Astrocyte (in vitro differentiated cells and primary cell): ENCODE measurements around the gene TMEM231. TPM values are rescaled to one million over a fixed set of nuclear protein-coding genes. Genes with fewer than 3 reads are reported as not detected.

Experiments used
- DNase-seq: peaks from one replicate; pipeline ENCODE4 v3.0.0-alpha.2; 2010; ENCODE audit warnings: low read depth
- FAIRE-seq: peaks from 2 replicates; lab custom pipeline; 2011; peaks lifted over from hg19 to GRCh38; lab: Jason Lieb, UNC
- H2AFZ ChIP-seq: 2 replicates; pipeline ENCODE4 v1.6.0; 2012; ENCODE audit warnings: low read depth, low read length, inconsistent platforms
- H3K27ac ChIP-seq: 2 replicates; pipeline ENCODE4 v1.5.1; 2011; ENCODE audit warnings: low read depth, low read length, inconsistent platforms
- H3K27me3 ChIP-seq: 2 replicates; pipeline ENCODE4 v1.6.0; 2011; ENCODE audit warnings: low read length, inconsistent platforms; ENCODE audit not compliant: insufficient read depth
- H3K36me3 ChIP-seq: 2 replicates; pipeline ENCODE4 v1.5.1; 2011; ENCODE audit warnings: low read length, inconsistent platforms; ENCODE audit not compliant: insufficient read depth
- H3K4me1 ChIP-seq: 2 replicates; pipeline ENCODE4 v1.5.1; 2011; ENCODE audit warnings: low read length, inconsistent platforms; ENCODE audit not compliant: insufficient read depth
- H3K4me2 ChIP-seq: 2 replicates; pipeline ENCODE4 v1.6.0; 2012; ENCODE audit warnings: low read length, inconsistent platforms
- H3K4me3 ChIP-seq: 2 replicates; pipeline ENCODE4 v1.5.1; 2011; ENCODE audit warnings: low read depth, mild to moderate bottlenecking, low read length, inconsistent platforms; ENCODE audit not compliant: insufficient read depth
- H3K79me2 ChIP-seq: 2 replicates; pipeline ENCODE4 v1.6.0; 2012; ENCODE audit warnings: mild to moderate bottlenecking, low read length, inconsistent platforms; ENCODE audit not compliant: insufficient read depth
- H3K9ac ChIP-seq: 2 replicates; pipeline ENCODE4 v1.6.0; 2012; ENCODE audit warnings: mild to moderate bottlenecking, low read length, inconsistent platforms
- H3K9me3 ChIP-seq: 2 replicates; pipeline ENCODE4 v1.5.1; 2012; ENCODE audit warnings: low read depth, mild to moderate bottlenecking, low read length, inconsistent platforms; ENCODE audit not compliant: insufficient read depth
- H4K20me1 ChIP-seq: 2 replicates; pipeline ENCODE4 v1.6.0; 2012; ENCODE audit warnings: low read length, inconsistent platforms; ENCODE audit not compliant: insufficient read depth
- H3K27ac Mint-ChIP-seq: one replicate; pipeline ENCODE4 v1.8.0; 2021; ENCODE audit warnings: mild to moderate bottlenecking, mixed read lengths; ENCODE audit not compliant: unreplicated experiment
- H3K27me3 Mint-ChIP-seq: one replicate; pipeline ENCODE4 v1.8.0; 2021; ENCODE audit warnings: low read depth, mixed read lengths; ENCODE audit not compliant: unreplicated experiment
- H3K36me3 Mint-ChIP-seq: one replicate; pipeline ENCODE4 v1.8.0; 2021; ENCODE audit warnings: low read depth, mixed read lengths; ENCODE audit not compliant: unreplicated experiment
- H3K4me1 Mint-ChIP-seq: one replicate; pipeline ENCODE4 v1.8.0; 2021; ENCODE audit warnings: low read depth, mixed read lengths; ENCODE audit not compliant: unreplicated experiment
- H3K4me3 Mint-ChIP-seq: one replicate; pipeline ENCODE4 v1.8.0; 2021; ENCODE audit warnings: mild to moderate bottlenecking, moderate library complexity, mixed read lengths; ENCODE audit not compliant: unreplicated experiment
- H3K9me3 Mint-ChIP-seq: one replicate; pipeline ENCODE4 v1.8.0; 2021; ENCODE audit warnings: mild to moderate bottlenecking, mixed read lengths; ENCODE audit not compliant: unreplicated experiment
- CTCF ChIP-seq: IDR thresholded peaks from 2 replicates; pipeline ENCODE4 v1.5.1; 2011; ENCODE audit warnings: low read depth, mild to moderate bottlenecking, inconsistent platforms, low read length, moderate library complexity; ENCODE audit not compliant: insufficient read depth
- EZH2 ChIP-seq: IDR thresholded peaks from 2 replicates; pipeline ENCODE4 v1.6.1; 2012; ENCODE audit warnings: mild to moderate bottlenecking, low read length, inconsistent platforms; ENCODE audit not compliant: insufficient read depth
- total RNA-seq: library from RNA; stranded (reverse); gene quantifications from 2 replicates; pipeline ENCODE4 v1.2.1, GENCODE V29; 2021

TMEM231 gene
- total RNA-seq, 1 donor from 2014 or later, result 10.5 TPM

- Mint-ChIP-seq H3K27me3 (peaks cover 16% of the 10 kb centered on the region), H3K9me3 (no peaks in the 10 kb centered on the region), H3K4me3 (no peak overlapping the region), H3K27ac (no peak overlapping the region), H3K36me3 (peaks cover 2% of the 10 kb centered on the region), H3K4me1 (no peaks in the 10 kb centered on the region)
- Histone ChIP-seq H3K79me2 (no peaks in the 10 kb centered on the region), H3K4me3 (no peak overlapping the region), H3K9ac (no peak overlapping the region), H3K4me2 (no peak overlapping the region), H3K9me3 (no peaks in the 10 kb centered on the region), H3K4me1 (no peaks in the 10 kb centered on the region), H3K36me3 (no peaks in the 10 kb centered on the region), H2AFZ (no peak overlapping the region), H3K27ac (no peak overlapping the region), H4K20me1 (no peaks in the 10 kb centered on the region), H3K27me3 (peaks cover 12% of the 10 kb centered on the region)
- TF ChIP-seq CTCF (no peak), EZH2 (no peak)
- DNase-seq, result peak; percentile 36
- FAIRE-seq, result no peak
Measured at GRCh38 chr16:75497558-75497957, 58.5 kb downstream of the TMEM231 start.

GRCh38 chr16:75495076-75495674 is 60.9 kb downstream of the TMEM231 start, which contains the start of gene CHST6:
Gene CHST6, minus strand, starts transcription at chr16:75495441. Its CDS starts 15,613 bp downstream, at chr16:75479828.
- no peaks in the 10 kb centered on the region for H3K36me3 ChIP-seq
- no peaks in the 10 kb centered on the region for H3K79me2 ChIP-seq
- H3K27me3 ChIP-seq, result peaks cover 12% of the 10 kb centered on the region
- no peak within 1 kb of the TSS for H3K27ac ChIP-seq
- peak within 1 kb of the TSS; percentile 53 for H3K4me3 ChIP-seq
- peak within 1 kb of the TSS; percentile 91 for H3K4me2 ChIP-seq
- Mint-ChIP-seq H3K27ac (no peak within 1 kb of the TSS), H3K4me1 (no peaks in the 10 kb centered on the region), H3K27me3 (peaks cover 11% of the 10 kb centered on the region), H3K36me3 (peaks cover 2% of the 10 kb centered on the region), H3K9me3 (no peaks in the 10 kb centered on the region), H3K4me3 (peak within 1 kb of the TSS; percentile 83)
- TF ChIP-seq EZH2 (no peak), CTCF (no peak)
- peak within 1 kb of the TSS; percentile 43 for H3K9ac ChIP-seq
- peak; percentile 33 for DNase-seq
- H3K4me1 ChIP-seq, result no peaks in the 10 kb centered on the region
- H3K9me3 ChIP-seq, result no peaks in the 10 kb centered on the region
- no peak for FAIRE-seq
- H2AFZ ChIP-seq, result peak within 1 kb of the TSS; percentile 76
- no peaks in the 10 kb centered on the region for H4K20me1 ChIP-seq

- peak overlapping the region; percentile 43 for H3K9ac ChIP-seq
- H4K20me1 ChIP-seq, result no peaks in the 10 kb centered on the region
- H3K27ac ChIP-seq, result no peak overlapping the region
- H3K4me2 ChIP-seq, result peak overlapping the region; percentile 91
- H3K36me3 ChIP-seq, result no peaks in the 10 kb centered on the region
- H3K27me3 ChIP-seq, result peaks cover 12% of the 10 kb centered on the region
- H3K4me1 Mint-ChIP-seq, result no peaks in the 10 kb centered on the region
- DNase-seq, result no peak
- no peaks in the 10 kb centered on the region for H3K9me3 Mint-ChIP-seq
- H3K9me3 ChIP-seq, result no peaks in the 10 kb centered on the region
- H3K79me2 ChIP-seq, result no peaks in the 10 kb centered on the region
- no peak for TF ChIP-seq EZH2
- no peak for TF ChIP-seq CTCF
- H3K27me3 Mint-ChIP-seq, result peaks cover 11% of the 10 kb centered on the region
- no peak for FAIRE-seq
- H3K36me3 Mint-ChIP-seq, result peaks cover 2% of the 10 kb centered on the region
- H2AFZ ChIP-seq, result peak overlapping the region; percentile 76
- H3K4me3 Mint-ChIP-seq, result peak overlapping the region; percentile 83
- H3K27ac Mint-ChIP-seq, result no peak overlapping the region
- H3K4me3 ChIP-seq, result peak overlapping the region; percentile 53
- no peaks in the 10 kb centered on the region for H3K4me1 ChIP-seq
Measured at GRCh38 chr16:75494661-75495075, 61.4 kb downstream of the TMEM231 start.
